ENCODE measurements around the gene NEMP1. TPM values are rescaled to one million over a fixed set of nuclear protein-coding genes. Genes with fewer than 3 reads are reported as not detected.
A peak's percentile ranks its signal among the peaks of the same experiment; 100 is the strongest.

The NEMP1 gene
- polyA plus RNA-seq (2012; ENCODE audit: insufficient read depth, insufficient read length, low read depth), result 5.8 TPM

- DNase-seq, result peak; percentile 98
- no peak for TF ChIP-seq CTCF (IDR thresholded peaks at IDR 0.05; ENCODE audit: low read depth, low read length)
- Histone ChIP-seq H3K4me3 (ENCODE audit: low read depth, low read length) (peak within 1 kb of the TSS; percentile 90), H3K36me3 (no peaks in the 10 kb centered on the region), H3K9me3 (no peaks in the 10 kb centered on the region), H3K4me1 (no peaks in the 10 kb centered on the region), H3K27me3 (no peaks in the 10 kb centered on the region)
Measured at GRCh38 chr12:57078519-57079404, at the start of gene NEMP1. Gene NEMP1, minus strand, starts transcription at chr12:57078791. Its CDS starts 46 bp downstream, at chr12:57078745.

GRCh38 chr12:57127726-57128518 is 49.3 kb upstream of the NEMP1 start, which contains the start of gene LRP1:
Gene LRP1, plus strand, starts transcription at chr12:57128483. Its CDS starts 482 bp downstream, at chr12:57128965.
- no peaks in the 10 kb centered on the region for H3K9me3 ChIP-seq
- DNase-seq, result peak; percentile 81
- TF ChIP-seq CTCF (IDR thresholded peaks at IDR 0.05; ENCODE audit: low read depth, low read length), result no peak
- H3K36me3 ChIP-seq, result no peaks in the 10 kb centered on the region
- H3K27me3 ChIP-seq, result no peaks in the 10 kb centered on the region
- peak within 1 kb of the TSS; percentile 87 for H3K4me3 ChIP-seq (ENCODE audit: low read depth, low read length)
- H3K4me1 ChIP-seq, result peaks cover 5% of the 10 kb centered on the region; the same call in 1 of the 2 replicates

- Histone ChIP-seq H3K4me1 (peaks cover 5% of the 10 kb centered on the region; the same call in 1 of the 2 replicates), H3K9me3 (no peaks in the 10 kb centered on the region), H3K27me3 (no peaks in the 10 kb centered on the region), H3K4me3 (ENCODE audit: low read depth, low read length) (peak overlapping the region; percentile 87), H3K36me3 (no peaks in the 10 kb centered on the region)
- DNase-seq, result peak; percentile 74
- TF ChIP-seq CTCF (IDR thresholded peaks at IDR 0.05; ENCODE audit: low read depth, low read length), result peak; percentile 54
Measured at GRCh38 chr12:57127101-57127725, 48.6 kb upstream of the NEMP1 start.

GRCh38 chr12:57126561-57126960 is 48.0 kb upstream of the NEMP1 start:
- Histone ChIP-seq H3K4me3 (ENCODE audit: low read depth, low read length) (no peak overlapping the region), H3K9me3 (no peaks in the 10 kb centered on the region; the same call in 1 of the 2 replicates), H3K36me3 (no peaks in the 10 kb centered on the region), H3K4me1 (peaks cover 5% of the 10 kb centered on the region; the same call in 1 of the 2 replicates), H3K27me3 (no peaks in the 10 kb centered on the region)
- DNase-seq, result no peak
- TF ChIP-seq CTCF (IDR thresholded peaks at IDR 0.05; ENCODE audit: low read depth, low read length), result no peak

GRCh38 chr12:57126061-57126460 is 47.5 kb upstream of the NEMP1 start:
- TF ChIP-seq CTCF (IDR thresholded peaks at IDR 0.05; ENCODE audit: low read depth, low read length), result no peak
- H3K27me3 ChIP-seq, result no peaks in the 10 kb centered on the region
- DNase-seq, result no peak
- H3K4me3 ChIP-seq (ENCODE audit: low read depth, low read length), result no peak overlapping the region
- no peaks in the 10 kb centered on the region; the same call in 1 of the 2 replicates for H3K9me3 ChIP-seq
- H3K36me3 ChIP-seq, result no peaks in the 10 kb centered on the region
- H3K4me1 ChIP-seq, result peaks cover 5% of the 10 kb centered on the region; the same call in 1 of the 2 replicates
